IPS DF 19.7 (cell line): Measurements from ENCODE around the gene GNB5.
A peak's percentile ranks its signal among the peaks of the same experiment; 100 is the strongest.
"Not testable (repeated sequence)": the region's sequence is repeated elsewhere in the genome, so short reads cannot be mapped to it uniquely, and the experiment has no call there.

Experiments
- DNase-seq: peaks from one replicate; pipeline ENCODE4 v3.0.0-alpha.2; 2013; ENCODE audit warnings: low read depth, low spot score

GNB5 gene

DNA sequence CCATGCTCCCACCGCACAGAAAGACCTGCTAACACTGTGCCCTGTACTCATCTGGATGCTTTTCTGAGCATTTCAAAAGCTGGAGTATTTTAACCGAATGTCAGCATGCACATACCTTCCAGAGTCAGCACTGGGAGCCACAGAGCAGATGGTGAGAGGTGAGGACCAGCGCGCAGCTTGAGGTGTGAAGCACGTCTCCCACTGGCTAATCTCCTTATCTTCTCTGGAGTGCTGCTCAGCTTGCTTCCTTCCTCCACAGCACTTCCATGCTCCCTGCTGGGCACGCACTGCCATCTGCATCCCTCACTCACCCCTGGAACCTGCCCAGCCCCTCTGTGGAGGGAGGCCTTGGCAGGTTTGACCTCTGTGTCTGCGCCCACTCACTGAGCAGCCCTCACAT lies at the start of gene GNB5:
Gene GNB5 (minus strand): TSS at position 186 of the 400 bp plus-strand sequence. CDS start 6,716 bp downstream, outside the sequence.
- DNase-seq = no peak

DNA sequence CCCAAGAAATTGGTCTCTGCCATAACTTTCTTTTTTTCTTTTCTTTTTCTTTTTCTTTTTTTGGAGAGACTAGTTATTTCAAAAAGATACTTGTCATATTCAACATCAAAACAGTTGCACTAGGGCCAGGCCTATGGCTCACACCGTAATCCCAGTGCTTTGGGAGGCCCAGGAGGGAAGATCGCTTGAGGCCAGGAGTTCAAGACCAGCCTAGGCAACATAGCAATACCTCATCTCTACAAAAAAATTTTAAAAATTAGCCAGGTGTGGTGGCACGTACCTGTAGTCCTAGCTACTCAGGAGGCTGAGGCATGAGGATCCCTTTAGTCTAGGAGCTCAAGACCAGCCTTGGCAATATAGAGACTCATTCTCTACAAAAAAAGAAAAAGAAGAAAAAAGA lies 49.0 kb upstream of the GNB5 start:
- DNase-seq = no peak

DNA sequence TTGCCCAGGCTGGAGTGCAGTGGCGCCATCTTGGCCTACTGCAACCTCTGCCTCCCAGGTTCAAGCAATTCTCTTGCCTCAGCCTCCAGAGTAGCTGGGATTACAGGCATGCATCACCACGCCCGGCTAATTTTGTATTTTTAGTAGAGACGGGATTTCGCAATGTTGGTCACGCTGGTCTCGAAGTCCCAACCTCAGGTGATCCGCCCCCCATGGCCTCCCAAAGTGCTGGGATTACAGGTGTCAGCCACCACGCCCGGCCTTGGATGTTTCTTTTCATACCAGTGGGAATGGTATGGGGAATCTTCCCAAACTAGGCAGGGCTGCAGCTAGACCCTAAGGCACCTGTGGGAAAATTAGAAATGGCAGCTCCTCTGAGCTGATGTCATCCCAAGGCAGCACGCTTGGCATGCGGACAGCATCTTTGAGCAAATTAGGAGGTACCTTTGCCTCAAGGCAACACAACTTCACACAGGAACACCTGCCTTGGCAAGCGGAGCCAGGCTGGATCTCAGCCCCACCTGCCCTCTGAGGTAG lies 47.9 kb upstream of the GNB5 start:
- not testable (repeated sequence) for DNase-seq

DNA sequence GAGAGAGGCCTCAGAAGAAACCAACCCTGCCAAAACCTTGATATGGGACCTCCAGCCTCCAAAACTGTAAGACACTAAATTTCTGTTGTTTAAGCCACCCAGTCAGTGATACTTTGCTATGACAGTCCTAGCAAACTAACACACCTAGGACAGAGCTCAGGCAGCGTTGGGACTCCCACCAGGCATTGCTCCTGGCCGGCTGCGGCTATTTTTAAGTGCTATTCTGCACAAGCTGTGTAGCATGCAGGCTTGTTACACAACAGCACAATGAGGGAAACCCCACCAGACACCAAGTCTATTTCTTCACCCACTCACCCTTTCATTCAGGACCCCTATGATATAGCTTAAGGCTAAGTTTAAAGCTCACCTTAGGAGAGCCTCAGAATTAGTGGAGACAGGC lies 47.0 kb upstream of the GNB5 start:
- DNase-seq = no peak

DNA sequence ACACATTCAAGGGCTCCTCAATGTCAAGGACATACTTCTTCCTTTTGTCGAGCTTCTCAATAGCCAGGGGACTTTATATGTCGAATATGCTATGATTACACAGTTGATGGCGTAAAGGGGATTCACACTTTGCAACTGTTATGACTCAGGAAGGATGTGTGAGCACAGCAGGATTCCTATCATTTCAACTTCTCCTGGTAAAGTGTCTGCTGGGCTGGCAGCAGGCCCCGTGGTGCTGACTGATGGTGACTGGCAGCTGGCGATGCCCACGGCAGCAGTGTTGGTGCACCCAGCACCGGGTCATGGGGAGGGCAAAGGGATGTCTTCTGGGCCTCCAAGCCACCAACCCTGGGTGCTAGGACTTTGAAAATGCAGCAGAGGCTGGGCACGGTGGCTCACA lies 44.8 kb upstream of the GNB5 start:
- no peak for DNase-seq

DNA sequence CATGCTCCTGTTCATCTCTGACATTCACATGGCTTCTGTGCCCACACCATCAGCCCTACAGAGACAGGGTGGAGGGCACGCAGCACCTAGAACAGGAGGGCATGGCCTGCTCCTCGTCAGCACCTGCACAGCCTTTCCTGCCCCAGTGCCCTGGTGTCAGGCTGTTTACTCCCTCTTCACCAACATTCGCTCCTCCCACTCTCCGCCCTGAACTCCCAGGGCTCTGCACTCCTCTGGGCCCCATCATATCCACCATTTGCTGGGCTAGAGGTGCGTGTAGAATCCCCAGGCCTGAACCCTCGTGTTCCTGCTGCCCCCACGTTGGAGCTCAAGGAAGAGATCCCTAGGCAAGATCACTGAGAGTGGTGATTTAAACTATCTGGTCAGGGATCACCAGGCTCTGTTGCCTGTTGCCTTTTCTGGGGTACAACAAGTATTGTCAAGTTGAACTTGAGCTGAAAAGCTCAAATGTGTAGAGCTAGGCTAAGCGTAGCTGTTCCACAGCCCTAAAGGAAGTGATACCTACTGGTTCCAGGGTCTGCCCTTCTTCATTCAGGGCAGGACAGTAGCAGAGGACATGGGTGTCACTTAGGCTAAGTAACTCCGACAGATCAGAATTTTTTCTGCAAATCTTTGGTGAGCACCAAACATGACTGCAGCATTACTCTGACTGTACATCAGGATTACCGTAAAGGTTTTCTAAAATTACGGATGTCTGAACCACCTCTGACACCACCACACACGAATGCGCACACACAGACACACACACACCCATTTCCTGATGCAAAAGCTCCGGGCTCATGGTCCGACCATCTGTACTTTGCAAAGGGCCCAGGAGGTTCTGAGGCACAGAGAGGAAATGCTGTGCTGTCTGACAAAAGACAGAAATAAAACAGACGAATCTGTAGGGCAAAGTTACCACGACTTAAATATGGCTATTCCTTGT lies 43.7 kb upstream of the GNB5 start:
- no peak for DNase-seq

DNA sequence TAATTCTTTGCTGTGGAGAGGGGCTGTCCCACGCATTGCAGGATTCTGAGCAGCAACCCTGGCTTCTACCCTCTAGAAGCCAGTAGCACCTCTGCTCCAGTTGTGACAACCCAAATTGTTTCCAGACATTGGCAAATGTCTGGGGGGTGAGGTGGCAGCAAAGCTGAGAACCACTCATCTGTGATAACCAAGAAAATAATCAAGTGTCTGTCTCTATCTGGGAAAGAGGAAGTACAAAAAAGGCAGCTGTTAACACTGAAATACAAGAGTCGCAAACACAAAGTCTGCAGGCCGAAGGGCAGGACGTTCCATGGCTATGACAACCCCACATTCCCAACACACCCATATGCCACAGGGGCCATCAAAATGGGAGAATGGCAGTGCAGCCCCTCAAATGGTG lies 42.2 kb upstream of the GNB5 start:
- DNase-seq = no peak

DNA sequence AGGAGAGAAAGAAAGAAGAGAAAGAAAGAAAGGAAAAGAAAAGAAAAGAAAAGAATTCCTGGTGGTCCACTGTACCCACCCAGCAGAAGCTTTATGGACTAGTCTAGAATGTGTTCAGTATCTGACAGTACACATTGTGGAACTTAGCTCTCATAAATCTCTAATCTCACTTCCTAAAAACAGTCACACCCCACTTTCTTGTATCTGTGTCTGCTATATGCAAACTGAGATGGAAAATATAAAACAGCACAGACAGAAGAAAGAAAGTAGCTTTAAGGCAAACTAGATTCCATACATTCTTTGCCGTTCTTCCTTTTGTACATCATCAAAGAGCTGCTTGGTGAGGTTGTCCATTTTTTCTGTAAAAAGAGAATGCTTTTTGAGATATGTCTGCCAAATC lies 41.1 kb upstream of the GNB5 start:
- DNase-seq = no peak

DNA sequence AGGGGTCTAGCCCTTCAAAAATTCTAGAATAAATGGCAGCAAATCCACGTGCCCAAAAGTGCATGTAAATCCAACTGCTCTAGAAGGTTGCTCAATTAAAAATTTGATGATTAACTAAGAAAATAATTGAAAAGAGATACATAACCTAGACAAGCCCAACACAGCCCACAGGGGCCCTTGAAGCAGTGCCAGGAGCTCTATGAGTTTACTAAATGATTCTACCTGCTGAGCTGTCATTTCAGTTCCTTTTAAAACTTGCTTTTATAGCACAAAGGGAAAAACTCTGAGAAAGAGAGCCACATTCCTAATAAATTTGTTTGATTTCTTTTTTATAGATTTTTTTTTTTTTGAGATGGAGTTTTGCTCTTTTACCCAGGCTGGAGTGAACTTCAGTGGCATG lies 38.9 kb upstream of the GNB5 start:
- no peak for DNase-seq

DNA sequence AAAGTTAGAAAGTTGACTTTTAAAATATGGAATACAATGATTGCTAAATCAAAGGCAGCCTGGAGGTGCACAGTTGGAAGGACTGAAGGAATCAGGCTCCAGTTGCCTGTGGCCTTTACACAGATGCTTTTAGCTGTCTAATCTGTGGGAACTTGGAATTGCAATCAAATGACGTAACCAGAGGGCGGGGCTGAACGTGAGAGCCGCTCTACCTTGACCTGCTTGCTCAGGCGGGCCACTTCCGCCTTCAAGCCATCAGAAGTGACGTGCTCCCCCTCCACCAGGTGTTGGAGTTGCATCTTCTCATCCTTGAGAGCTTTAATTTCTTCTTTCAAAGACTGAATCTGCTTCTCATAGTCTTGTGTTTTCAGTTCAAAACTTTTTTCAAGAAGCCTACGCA lies 37.7 kb upstream of the GNB5 start:
- DNase-seq = no peak

DNA sequence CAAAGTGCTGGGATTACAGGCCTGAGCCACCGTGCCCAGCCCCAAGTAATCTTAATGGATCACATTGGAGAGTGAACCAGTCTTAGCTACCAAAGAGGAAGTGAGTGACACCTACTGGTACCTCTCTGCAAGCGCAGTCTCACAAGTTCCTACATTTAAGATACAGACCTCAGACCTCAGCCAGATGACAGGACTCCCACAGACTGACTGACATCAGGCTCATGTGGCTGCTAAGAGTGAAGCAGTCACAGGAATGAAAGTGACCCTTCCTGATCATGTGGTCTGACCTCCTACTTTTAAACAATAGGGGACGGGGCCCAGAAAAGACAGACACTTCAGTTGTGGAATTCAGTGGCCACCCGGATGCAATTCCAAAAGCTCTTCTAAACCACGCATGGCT lies 36.3 kb upstream of the GNB5 start:
- DNase-seq = peak; percentile 81

DNA sequence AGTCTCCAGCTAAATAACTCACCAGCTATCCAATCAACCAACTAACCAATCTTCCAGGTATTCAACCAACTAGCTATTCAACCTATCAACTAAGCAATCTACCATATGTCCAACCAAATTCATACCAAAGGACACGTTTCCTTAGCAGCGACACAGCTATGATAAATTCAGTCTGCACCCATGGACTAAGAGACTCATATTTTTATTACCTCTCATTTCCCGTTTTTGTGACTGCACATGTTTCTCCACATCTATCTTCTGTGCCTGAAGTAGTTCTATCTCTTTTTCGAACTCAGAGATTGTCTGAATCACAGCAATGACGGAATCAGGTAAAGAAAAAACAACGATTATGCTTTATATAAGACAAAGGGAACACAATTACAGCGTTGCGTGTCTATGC lies 34.0 kb upstream of the GNB5 start:
- no peak for DNase-seq

DNA sequence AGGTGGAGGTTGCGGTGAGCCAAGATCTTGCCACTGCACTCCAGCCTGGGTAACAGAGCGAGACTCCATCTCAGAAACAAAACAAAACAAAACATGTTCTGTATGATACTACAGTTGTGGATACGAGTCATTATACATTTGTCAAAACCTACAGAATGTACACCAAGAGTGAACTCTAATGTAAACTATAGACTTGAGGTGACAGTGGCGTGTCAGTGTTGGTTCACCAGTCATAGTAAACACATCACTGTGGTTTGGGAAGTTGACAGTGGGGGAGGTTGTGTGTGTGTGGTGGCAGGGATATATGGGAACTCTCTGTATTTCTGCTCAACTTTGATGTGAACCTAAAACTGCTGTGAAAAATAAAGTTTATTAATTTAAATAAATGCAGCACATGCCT lies 33.0 kb upstream of the GNB5 start:
- no peak for DNase-seq

DNA sequence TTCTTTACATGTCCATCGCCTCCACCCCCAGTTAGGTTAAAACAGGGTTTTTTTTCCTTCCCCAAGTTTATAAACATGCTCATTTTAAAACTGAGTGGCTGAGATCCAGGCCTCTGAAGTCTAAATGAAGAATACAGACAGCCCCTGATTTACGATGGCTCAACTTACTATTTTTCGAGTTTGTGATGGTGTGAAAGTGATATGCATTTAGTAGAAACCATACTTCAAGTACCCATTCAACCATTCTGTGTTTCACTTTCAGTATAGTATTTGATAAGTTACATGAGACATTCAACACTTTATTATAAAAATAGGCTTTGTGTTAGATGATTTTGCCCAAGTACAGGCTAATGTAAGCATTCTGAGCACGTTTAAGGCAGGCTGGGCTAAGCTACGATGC lies 30.5 kb upstream of the GNB5 start:
- DNase-seq = no peak

DNA sequence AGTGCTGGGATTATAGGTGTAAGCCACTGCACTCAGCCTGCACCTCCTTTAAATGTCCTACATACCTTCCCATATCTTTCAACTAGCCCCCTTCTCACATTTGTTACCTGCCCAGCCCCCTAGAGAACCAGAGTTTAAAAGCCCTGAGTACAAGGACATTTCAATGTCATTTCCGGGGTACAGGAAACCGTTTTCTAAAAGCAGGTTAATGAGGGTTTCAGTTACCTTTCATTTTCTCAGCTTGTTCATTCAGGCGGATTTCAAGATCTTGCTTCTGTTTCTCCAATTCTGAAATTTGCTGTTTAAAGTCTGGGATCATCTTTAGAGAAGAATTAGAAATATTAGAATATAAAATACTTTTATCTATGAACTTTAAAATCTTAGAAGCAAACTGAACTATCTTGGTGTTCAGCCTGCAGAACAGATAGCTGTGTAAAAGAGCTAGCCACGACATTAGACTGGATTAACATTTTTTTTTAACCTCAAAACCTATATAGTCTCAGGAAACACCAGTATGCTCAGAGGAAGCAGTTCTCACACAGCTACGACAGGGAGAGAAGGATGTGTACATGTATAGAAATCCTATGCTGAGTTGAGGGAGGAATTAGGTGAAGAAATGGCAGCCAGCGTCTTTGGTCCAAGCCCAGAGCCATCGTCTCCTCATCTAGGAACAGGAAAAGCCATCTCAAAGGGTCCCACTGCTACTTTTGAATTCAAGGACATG lies 29.9 kb upstream of the GNB5 start:
- DNase-seq = no peak

DNA sequence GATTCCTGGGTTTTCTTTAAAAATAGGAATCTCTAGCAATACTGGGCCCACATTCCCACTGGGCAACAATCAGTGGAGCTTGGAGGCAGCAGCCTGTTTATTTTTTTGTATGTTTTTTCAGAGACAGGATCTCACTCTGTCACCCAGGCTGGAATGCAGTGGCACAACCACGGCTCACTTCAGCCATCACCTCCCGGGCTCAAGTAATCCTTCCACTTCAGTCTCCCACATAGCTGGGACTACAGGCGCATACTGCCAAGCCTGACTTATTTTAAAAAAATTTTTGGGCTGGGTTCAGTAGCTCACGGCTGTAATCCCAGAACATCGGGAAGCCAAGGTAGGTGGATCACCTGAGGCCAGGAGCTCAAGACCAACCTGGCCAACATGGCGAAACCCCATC lies 29.1 kb upstream of the GNB5 start:
- DNase-seq = no peak

DNA sequence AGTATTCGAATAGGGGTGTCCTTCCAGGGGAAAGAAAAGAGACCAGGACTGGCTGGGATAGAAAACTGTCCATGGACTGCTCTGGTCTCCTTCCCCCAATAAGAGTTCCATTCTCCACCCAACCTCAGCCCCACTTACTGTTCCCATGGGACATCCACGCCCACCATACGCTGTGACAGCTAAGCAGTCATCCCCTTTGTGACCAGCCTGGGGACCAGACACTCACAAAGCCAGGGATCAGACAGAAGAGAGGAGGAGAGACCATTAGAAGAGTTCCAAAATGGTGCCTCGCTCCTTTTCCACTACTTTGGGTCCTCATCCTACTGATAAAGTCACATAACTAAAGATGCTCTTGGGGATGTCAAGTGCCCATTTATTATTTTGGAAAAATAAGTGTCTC lies 27.6 kb upstream of the GNB5 start:
- no peak for DNase-seq

DNA sequence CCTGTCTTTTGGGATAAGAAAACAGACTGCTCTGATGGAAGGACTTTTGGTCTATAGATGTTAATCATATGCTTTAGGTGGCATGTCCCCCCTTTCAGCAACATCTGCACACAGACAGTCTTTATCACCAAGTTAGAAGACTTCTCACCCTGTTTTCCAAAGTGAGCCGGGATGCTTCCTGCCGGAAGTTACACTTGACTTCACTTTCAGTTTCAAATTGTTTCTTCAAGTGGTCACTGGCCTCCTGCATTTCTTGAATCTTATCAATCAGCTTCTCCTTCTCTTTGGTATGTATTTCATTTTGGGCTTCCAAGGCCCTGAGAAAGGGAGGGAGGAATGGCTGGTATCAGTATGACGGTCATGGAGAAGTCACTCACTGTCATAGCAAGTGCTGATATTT lies 27.2 kb upstream of the GNB5 start:
- DNase-seq = no peak

DNA sequence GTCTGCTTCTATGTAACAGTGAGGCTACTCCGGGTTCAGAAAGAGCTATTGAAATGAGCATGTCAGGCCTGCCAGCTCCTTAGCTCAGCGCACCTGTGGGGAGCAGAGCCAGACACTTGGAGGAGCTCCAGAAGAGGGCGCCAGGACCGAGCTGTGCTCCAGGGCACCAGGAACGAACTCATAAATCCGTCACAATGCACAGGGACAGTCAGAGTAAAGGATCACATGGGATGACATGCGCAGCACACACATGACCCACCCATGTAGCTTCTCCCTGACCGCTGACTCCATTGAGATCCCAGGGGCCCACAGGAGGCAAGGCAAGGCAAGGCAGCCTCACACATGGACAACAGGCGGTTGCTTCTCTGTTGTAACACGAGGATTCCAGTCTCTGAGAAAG lies 26.0 kb upstream of the GNB5 start:
- no peak for DNase-seq

DNA sequence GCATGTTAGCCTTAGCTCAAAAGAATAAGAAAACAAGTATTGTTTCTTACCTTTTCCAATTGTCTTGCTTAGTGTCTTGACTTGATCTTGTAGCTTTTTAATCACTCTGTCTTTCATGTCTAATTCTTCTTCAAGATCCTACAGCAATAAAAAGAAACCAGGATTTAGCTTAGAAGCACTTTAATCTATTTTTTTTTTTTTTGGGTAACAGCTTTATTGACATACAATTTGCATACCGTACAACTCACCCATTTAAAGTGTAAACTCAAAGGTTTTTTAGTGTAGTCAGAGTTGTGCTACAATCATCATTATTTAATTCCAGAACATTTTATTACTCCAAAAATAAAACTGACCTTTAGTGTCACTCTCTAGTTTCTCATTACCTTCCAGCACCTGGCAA lies 23.4 kb upstream of the GNB5 start:
- no peak for DNase-seq

DNA sequence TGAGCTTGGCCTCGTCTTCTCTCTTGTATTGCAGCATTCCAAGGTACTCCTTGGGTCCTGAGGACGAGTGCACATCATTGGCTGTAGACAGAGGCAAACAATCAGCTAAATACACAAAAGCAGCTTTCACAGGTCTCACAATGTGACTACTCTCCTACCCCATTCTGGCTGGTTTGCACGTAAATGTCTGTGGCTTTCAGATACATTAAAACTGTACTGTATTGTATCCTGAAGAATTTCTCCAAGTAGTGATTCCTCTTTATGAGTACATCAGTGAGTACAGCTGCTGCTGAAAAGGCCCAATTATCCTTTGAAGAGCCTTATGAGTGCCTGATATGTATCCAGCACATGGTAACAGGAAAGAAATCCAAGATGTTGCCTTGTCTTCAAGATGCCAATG lies 22.0 kb upstream of the GNB5 start:
- DNase-seq = no peak

DNA sequence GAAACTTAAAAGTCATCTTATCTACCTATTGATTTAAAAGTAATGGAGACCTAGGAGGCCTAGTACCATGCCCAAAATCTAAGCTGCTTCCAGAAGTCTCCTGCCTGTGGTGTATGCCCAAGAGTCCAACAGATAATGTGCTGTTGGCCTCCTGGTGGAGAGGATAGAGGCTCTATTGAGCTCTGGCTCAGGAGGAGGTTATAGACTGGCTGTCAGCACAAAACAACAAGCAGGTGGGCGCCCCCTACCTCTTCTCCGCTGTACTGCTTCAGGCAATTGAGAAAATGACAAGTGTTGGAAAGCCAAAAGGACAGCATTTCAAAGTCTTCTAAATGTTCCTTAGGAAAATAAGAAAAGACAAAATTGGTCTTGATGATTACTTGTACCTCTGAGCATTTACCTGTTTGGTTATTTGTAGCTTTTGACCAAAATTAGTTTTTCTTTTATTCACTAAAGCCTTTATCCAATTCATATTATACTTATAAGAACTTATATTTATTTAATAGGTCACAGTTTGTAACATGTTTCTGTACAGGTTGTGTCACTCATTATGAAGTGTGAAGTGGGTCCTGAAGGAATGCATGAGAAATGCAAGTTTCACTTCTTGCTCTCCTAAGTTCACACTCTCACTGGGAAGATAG lies 17.2 kb upstream of the GNB5 start:
- DNase-seq = peak; percentile 42
